GM18498 (cell line): Measurements from ENCODE around the gene FAIM2.

Source experiments
- ATAC-seq: cut with Tn5 transposase; IDR thresholded peaks from one replicate; pipeline ENCODE4 v1.9.1; 2021; ENCODE audit warnings: mild to moderate bottlenecking, moderate library complexity; ENCODE audit not compliant: unreplicated experiment

The FAIM2 gene

GRCh38 chr12:49903700-49904423 lies at the start of gene FAIM2:
FAIM2 (minus strand) TSS chr12:49903900; CDS start chr12:49903792, 108 bp downstream.
- ATAC-seq, result no peak

- ATAC-seq, result no peak
These were observed 49.5 kb upstream of the FAIM2 start for GRCh38 chr12:49953151-49953550.

- ATAC-seq, result no peak
These were observed 48.8 kb upstream of the FAIM2 start for GRCh38 chr12:49952391-49953055.

GRCh38 chr12:49951411-49952240 lies 47.9 kb upstream of the FAIM2 start:
- ATAC-seq, result no peak

GRCh38 chr12:49950273-49951251 lies 46.9 kb upstream of the FAIM2 start, which contains the start of gene AQP2:
AQP2 (plus strand) TSS chr12:49950737; CDS start chr12:49950831, 94 bp downstream.
- ATAC-seq, result no peak

GRCh38 chr12:49949866-49950265 lies 46.2 kb upstream of the FAIM2 start:
- ATAC-seq, result no peak

GRCh38 chr12:49948866-49949845 lies 45.5 kb upstream of the FAIM2 start:
- no peak for ATAC-seq

- no peak for ATAC-seq
These were observed 44.0 kb upstream of the FAIM2 start for GRCh38 chr12:49947593-49948226.

GRCh38 chr12:49946497-49946896 lies 42.8 kb upstream of the FAIM2 start:
- no peak for ATAC-seq

GRCh38 chr12:49946086-49946485 lies 42.4 kb upstream of the FAIM2 start:
- ATAC-seq, result no peak

- ATAC-seq, result peak; percentile 67
These were observed 41.8 kb upstream of the FAIM2 start for GRCh38 chr12:49945394-49946080.

GRCh38 chr12:49944718-49945117 lies 41.0 kb upstream of the FAIM2 start:
- no peak for ATAC-seq

GRCh38 chr12:49944046-49944445 lies 40.3 kb upstream of the FAIM2 start:
- no peak for ATAC-seq

GRCh38 chr12:49943625-49943960 lies 39.9 kb upstream of the FAIM2 start:
- no peak for ATAC-seq

- no peak for ATAC-seq
These were observed 39.4 kb upstream of the FAIM2 start for GRCh38 chr12:49942921-49943624.

- no peak for ATAC-seq
These were observed 38.8 kb upstream of the FAIM2 start for GRCh38 chr12:49942512-49942893.
